ENCODE measurements around the gene ELMO3. TPM values are rescaled to one million over a fixed set of nuclear protein-coding genes. Genes with fewer than 3 reads are reported as not detected.

The ELMO3 gene
- total RNA-seq, 1 donor from 2014 or later: 17.5 TPM

- Histone ChIP-seq H3K4me1 (peaks cover 4% of the 10 kb centered on the region), H3K9me3 (no peaks in the 10 kb centered on the region), H3K27ac (no peak overlapping the region), H3K27me3 (no peaks in the 10 kb centered on the region), H3K4me3 (no peak overlapping the region), H3K36me3 (no peaks in the 10 kb centered on the region)
- DNase-seq: no peak
- no peak for ATAC-seq
- intact Hi-C loops (cut with DNase I): no loop called here
- TF ChIP-seq CTCF (IDR thresholded peaks at IDR 0.05): no peak
Observed at GRCh38 chr16:67210069-67210937, 11.4 kb downstream of the ELMO3 start.

DNA sequence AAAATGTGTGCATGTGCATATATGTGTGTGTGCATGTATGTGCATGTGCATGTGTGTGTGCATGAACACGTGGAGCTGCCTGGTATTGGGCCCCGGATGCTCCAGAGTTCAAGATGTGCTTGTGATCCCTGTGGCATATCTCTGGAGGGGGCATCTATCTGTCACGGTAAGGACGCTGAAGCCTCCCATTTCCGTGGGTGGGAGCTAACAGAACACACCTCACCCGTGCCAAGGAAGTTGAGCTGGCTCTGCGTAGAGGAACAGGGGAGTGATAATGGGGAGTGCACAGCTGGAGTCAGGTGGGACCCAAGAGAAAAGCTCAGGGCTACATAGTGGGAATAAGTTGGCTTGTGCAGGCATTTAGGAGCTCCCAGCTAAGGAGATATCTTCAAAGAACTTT is 12.7 kb downstream of the ELMO3 start:
- intact Hi-C loops (cut with DNase I): no loop called here
- H3K4me1 ChIP-seq: peaks cover 10% of the 10 kb centered on the region

GRCh38 chr16:67212766-67213165 is 13.8 kb downstream of the ELMO3 start:
- H3K36me3 ChIP-seq: no peaks in the 10 kb centered on the region
- no peaks in the 10 kb centered on the region for H3K27me3 ChIP-seq
- no peak overlapping the region for H3K27ac ChIP-seq
- no peak overlapping the region for H3K4me3 ChIP-seq
- TF ChIP-seq CTCF (IDR thresholded peaks at IDR 0.05): no peak
- H3K4me1 ChIP-seq: peaks cover 21% of the 10 kb centered on the region
- DNase-seq (no peak), ATAC-seq (peak; percentile 6)
- intact Hi-C loops (cut with DNase I): no loop called here
- H3K9me3 ChIP-seq: no peaks in the 10 kb centered on the region

More for the DNA sequence above, 12.7 kb downstream of the ELMO3 start:
- no peak for ATAC-seq
- Histone ChIP-seq H3K27ac (no peak overlapping the region), H3K4me3 (no peak overlapping the region), H3K27me3 (no peaks in the 10 kb centered on the region), H3K9me3 (no peaks in the 10 kb centered on the region), H3K36me3 (no peaks in the 10 kb centered on the region)
- no peak for DNase-seq
- no peak for TF ChIP-seq CTCF (IDR thresholded peaks at IDR 0.05)

DNA sequence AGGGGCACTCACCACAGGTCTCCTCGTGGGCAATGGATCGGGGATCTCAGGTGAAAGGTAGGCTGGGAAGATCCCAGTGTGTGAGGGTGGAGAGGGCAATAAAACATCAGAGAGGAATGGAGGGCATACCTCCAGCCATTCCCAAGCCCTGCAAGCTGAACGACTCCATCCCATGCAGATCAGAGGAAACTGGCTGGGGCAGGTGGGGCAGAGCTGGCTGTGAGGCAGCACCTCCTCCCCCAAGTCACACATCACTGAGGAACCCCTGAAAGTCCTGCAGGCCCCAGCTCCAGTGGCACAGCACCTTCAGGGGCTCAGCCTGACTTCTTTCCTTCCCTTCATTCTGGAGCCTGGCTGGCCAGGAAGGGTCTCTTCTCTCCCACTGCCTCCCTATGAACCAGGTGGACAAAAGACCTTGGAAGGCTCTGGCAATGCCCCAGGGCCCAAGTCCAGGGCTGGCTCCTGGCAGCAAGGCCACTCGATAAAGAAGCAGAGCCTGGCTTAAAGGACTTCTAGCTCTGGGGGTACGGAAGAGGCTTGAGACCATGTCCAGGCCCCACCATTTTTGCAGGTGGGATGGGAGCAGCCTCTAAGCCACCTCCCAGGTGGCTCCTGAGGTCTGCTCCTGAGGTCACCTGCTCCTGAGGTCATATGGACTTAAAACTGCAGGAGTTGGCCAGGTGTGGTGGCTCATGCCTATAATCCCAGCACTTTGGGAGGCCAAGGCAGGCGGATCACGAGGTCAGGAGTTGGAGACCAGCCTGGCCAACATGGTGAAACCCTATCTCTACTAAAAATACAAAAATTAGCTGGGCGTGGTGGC is 14.5 kb downstream of the ELMO3 start:
- ATAC-seq (no peak), DNase-seq (no peak)
- Histone ChIP-seq H3K9me3 (no peaks in the 10 kb centered on the region), H3K27ac (no peak overlapping the region), H3K4me1 (peaks cover 21% of the 10 kb centered on the region), H3K4me3 (no peak overlapping the region), H3K27me3 (no peaks in the 10 kb centered on the region), H3K36me3 (no peaks in the 10 kb centered on the region)
- TF ChIP-seq CTCF (IDR thresholded peaks at IDR 0.05): no peak
- intact Hi-C loops (cut with DNase I): no loop called here

GRCh38 chr16:67215706-67216105 is 16.8 kb downstream of the ELMO3 start:
- no peak for TF ChIP-seq CTCF (IDR thresholded peaks at IDR 0.05)
- Histone ChIP-seq H3K4me1 (peaks cover 21% of the 10 kb centered on the region), H3K27me3 (no peaks in the 10 kb centered on the region), H3K36me3 (no peaks in the 10 kb centered on the region), H3K4me3 (no peak overlapping the region), H3K9me3 (no peaks in the 10 kb centered on the region), H3K27ac (no peak overlapping the region)
- ATAC-seq: no peak
- DNase-seq: no peak
- intact Hi-C loops (cut with DNase I): no loop called here

All from upper lobe of right lung (tissue), 1 donor.